HepG2 (cell line): Measurements from ENCODE around the gene FITM1. TPM values are rescaled to one million over a fixed set of nuclear protein-coding genes. Genes with fewer than 3 reads are reported as not detected.

Experiments
- KDM5A ChIP-seq: fragments of 200-600 bp; sonication (generic); IDR thresholded peaks from 2 replicates; pipeline ENCODE4 v1.7.0; 2018; ENCODE audit warnings: antibody characterized with exemption, mild to moderate bottlenecking, low read length, borderline replicate concordance
- MEF2D ChIP-seq: sonication (generic); formaldehyde crosslinking; IDR thresholded peaks from 2 replicates; pipeline ENCODE4 v1.5.1; 2020; ENCODE audit warnings: mild to moderate bottlenecking, missing genetic modification reagents
- NR2F1 ChIP-seq, 2 experiments: fragments of 450-650 bp in 1 of 2; formaldehyde crosslinking in 1 of 2; IDR thresholded peaks; 2 replicates each; pipeline versions ENCODE4 v1.5.0 to v1.6.1; 2016 to 2020; ENCODE audit warnings: mild to moderate bottlenecking in 1 of 2, missing compliant biosample characterization in 1 of 2, missing genetic modification reagents in 1 of 2, moderate library complexity in 1 of 2
- POLR2A ChIP-seq, 2 experiments: IDR thresholded peaks; 2 replicates each; pipeline ENCODE4 v1.6.1; 2011; ENCODE audit warnings: low read depth in 2 of 2, low read length in 2 of 2, mild to moderate bottlenecking in 1 of 2, moderate library complexity in 1 of 2; ENCODE audit not compliant: insufficient read depth in 1 of 2
- STAG1 ChIP-seq: sonication (generic); formaldehyde crosslinking; IDR thresholded peaks from 2 replicates; pipeline ENCODE4 v1.4.0; 2020; ENCODE audit warnings: missing genetic modification reagents
- TAF1 ChIP-seq: sonication (generic); formaldehyde crosslinking; IDR thresholded peaks from 2 replicates; pipeline ENCODE4 v1.4.0; 2020; ENCODE audit warnings: missing genetic modification reagents
- TAF15 ChIP-seq: fragments of 200-400 bp; formaldehyde crosslinking; IDR thresholded peaks from one replicate; pipeline ENCODE4 v1.6.1; 2018; ENCODE audit warnings: mild to moderate bottlenecking, low read depth, low read length; ENCODE audit not compliant: poor library complexity, severe bottlenecking
- YY1 ChIP-seq: IDR thresholded peaks from 2 replicates; pipeline ENCODE4 v1.6.1; 2011; ENCODE audit warnings: low read length, low read depth, moderate library complexity, mild to moderate bottlenecking; ENCODE audit not compliant: insufficient read depth, insufficient replicate concordance
- ZBTB1 ChIP-seq: sonication (generic); formaldehyde crosslinking; IDR thresholded peaks from 2 replicates; pipeline ENCODE4 v1.4.0; 2020; ENCODE audit warnings: missing genetic modification reagents, borderline replicate concordance
- ZNF138 ChIP-seq: sonication (generic); formaldehyde crosslinking; IDR thresholded peaks from 2 replicates; pipeline ENCODE4 v1.5.0; 2020; ENCODE audit warnings: mild to moderate bottlenecking, low read depth, missing genetic modification reagents
- ZNF225 ChIP-seq: sonication (generic); formaldehyde crosslinking; IDR thresholded peaks from 2 replicates; pipeline ENCODE4 v1.4.0; 2020; ENCODE audit warnings: mild to moderate bottlenecking, missing genetic modification reagents
- ZNF550 ChIP-seq: sonication (generic); formaldehyde crosslinking; IDR thresholded peaks from 2 replicates; pipeline ENCODE4 v1.4.0; 2020; ENCODE audit warnings: mild to moderate bottlenecking, missing genetic modification reagents, borderline replicate concordance
- ZNF615 ChIP-seq: sonication (generic); formaldehyde crosslinking; IDR thresholded peaks from 2 replicates; pipeline ENCODE4 v1.5.0; 2020; ENCODE audit warnings: mild to moderate bottlenecking, missing genetic modification reagents, borderline replicate concordance
- polyA plus RNA-seq, 8 experiments: library from polyadenylated mRNA; depleted of rRNA in 3 of 8; stranded (reverse) in 7 of 8; unstranded in 1 of 8; fragments of >200 nt; fragmentation: Illumina TruSeq in 4 of 8; extraction: Trizol in 4 of 8; gene quantifications; 2 replicates each; pipeline versions ENCODE4 v1.2.1 to v1.2.3, GENCODE V29; 2011 to 2016; ENCODE audit warnings: low read depth in 4 of 8, missing spikeins in 1 of 8, mixed read lengths in 1 of 8; ENCODE audit not compliant: insufficient read depth in 1 of 8
- total RNA-seq, 5 experiments: library from RNA; depleted of rRNA; stranded (reverse); fragments of >200 nt; fragmentation: Illumina TruSeq; extraction: Trizol; gene quantifications; 2 replicates each; pipeline ENCODE4 v1.2.3, GENCODE V29; 2016; ENCODE audit warnings: low read depth in 1 of 5
- TF ChIP-seq, protein P1 (sequence below): sonication (generic); formaldehyde crosslinking; conservative IDR thresholded peaks from 2 replicates; pipeline ENCODE4 v1.5.0; 2020; ENCODE audit warnings: missing genetic modification reagents
- TF ChIP-seq, protein P2 (sequence below): sonication (generic); formaldehyde crosslinking; IDR thresholded peaks from 2 replicates; pipeline ENCODE4 v1.4.0; 2020; ENCODE audit warnings: missing genetic modification reagents, borderline replicate concordance
- TF ChIP-seq, protein P3 (sequence below): sonication (generic); formaldehyde crosslinking; IDR thresholded peaks from 2 replicates; pipeline ENCODE4 v1.4.0; 2020; ENCODE audit warnings: missing genetic modification reagents
- TF ChIP-seq, protein P4 (sequence below): IDR thresholded peaks from 2 replicates; pipeline ENCODE4 v1.6.1; 2012; ENCODE audit warnings: low read length, improper control_type of control experiment

FITM1 gene
- total and polyA plus RNA-seq, 2 of the 13 experiments (the other 11 are each of a cell fraction or from before 2014, with no cell fraction given) = 2.7 to 5.8 TPM

DNA sequence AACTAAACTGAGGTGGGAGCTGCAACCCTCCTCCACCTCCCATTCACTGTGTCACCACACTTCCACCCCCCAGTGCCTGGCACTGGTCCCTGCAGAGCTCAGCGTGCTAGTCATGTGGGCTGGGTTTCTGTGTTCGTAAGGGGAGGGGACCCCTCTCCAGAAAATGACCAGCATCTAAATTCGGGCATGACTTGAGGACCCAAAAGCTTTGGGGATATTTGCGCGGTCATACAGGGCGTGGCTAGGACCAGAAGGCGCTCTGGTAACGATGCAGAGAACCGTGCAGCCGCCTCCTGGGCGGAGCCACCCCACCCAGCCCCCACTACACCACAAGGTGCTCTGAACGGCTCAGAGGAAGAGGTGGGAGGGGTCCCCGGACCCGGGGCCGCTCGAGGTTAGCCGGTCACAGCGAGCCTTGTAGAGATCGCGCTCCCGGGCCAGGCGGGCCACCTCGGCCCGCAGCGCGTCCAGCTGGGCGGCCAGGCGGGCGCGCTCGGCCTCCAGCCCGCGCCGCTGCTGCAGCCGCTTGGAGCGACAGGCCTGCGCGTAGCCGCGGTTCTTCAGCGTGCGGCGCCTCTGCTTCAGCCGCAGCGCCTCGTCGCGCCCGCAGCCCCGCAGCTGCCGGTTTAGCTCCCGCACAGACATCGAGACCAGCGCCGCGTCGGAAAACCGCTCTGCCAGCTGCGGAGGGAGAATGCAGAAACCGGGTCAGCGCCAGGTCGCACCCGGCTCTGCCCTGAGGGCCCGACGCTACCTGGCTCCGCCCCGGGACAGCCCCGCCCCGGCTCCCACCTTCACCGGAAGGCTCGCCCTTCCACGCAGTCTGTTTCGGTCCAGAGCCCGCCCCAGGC, 49.3 kb upstream of the FITM1 start (continued):
- TF ChIP-seq, protein P1, sequence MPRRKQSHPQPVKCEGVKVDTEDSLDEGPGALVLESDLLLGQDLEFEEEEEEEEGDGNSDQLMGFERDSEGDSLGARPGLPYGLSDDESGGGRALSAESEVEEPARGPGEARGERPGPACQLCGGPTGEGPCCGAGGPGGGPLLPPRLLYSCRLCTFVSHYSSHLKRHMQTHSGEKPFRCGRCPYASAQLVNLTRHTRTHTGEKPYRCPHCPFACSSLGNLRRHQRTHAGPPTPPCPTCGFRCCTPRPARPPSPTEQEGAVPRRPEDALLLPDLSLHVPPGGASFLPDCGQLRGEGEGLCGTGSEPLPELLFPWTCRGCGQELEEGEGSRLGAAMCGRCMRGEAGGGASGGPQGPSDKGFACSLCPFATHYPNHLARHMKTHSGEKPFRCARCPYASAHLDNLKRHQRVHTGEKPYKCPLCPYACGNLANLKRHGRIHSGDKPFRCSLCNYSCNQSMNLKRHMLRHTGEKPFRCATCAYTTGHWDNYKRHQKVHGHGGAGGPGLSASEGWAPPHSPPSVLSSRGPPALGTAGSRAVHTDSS (CRISPR knock-in tag) = no peak
- TF ChIP-seq TAF1 (CRISPR knock-in tag) (peak; percentile 57; the same call in 1 of the 2 replicates), ZBTB1 (CRISPR knock-in tag) (0 out of 2 replicates have a peak, but pooled peaks have one; percentile 46), ZNF615 (no peak), YY1 (peak; percentile 2), ZNF550 (peak; percentile 99), ZNF225 (CRISPR knock-in tag) (no peak; the same call in none of the 2 replicates), STAG1 (no peak), MEF2D (CRISPR knock-in tag) (no peak), KDM5A (no peak), NR2F1 (CRISPR knock-in tag; IDR thresholded peaks at IDR 0.05) (no peak), TAF15 (no peak), POLR2A (IDR thresholded peaks at IDR 0.05; ENCODE audit: insufficient read depth in 1 of 2, low read depth in 2 of 2, low read length in 2 of 2) (peak in 1 of 2 experiments; percentile 33; a peak in 1 of 4 replicates), ZNF138 (CRISPR knock-in tag) (no peak)
- TF ChIP-seq, protein P2, sequence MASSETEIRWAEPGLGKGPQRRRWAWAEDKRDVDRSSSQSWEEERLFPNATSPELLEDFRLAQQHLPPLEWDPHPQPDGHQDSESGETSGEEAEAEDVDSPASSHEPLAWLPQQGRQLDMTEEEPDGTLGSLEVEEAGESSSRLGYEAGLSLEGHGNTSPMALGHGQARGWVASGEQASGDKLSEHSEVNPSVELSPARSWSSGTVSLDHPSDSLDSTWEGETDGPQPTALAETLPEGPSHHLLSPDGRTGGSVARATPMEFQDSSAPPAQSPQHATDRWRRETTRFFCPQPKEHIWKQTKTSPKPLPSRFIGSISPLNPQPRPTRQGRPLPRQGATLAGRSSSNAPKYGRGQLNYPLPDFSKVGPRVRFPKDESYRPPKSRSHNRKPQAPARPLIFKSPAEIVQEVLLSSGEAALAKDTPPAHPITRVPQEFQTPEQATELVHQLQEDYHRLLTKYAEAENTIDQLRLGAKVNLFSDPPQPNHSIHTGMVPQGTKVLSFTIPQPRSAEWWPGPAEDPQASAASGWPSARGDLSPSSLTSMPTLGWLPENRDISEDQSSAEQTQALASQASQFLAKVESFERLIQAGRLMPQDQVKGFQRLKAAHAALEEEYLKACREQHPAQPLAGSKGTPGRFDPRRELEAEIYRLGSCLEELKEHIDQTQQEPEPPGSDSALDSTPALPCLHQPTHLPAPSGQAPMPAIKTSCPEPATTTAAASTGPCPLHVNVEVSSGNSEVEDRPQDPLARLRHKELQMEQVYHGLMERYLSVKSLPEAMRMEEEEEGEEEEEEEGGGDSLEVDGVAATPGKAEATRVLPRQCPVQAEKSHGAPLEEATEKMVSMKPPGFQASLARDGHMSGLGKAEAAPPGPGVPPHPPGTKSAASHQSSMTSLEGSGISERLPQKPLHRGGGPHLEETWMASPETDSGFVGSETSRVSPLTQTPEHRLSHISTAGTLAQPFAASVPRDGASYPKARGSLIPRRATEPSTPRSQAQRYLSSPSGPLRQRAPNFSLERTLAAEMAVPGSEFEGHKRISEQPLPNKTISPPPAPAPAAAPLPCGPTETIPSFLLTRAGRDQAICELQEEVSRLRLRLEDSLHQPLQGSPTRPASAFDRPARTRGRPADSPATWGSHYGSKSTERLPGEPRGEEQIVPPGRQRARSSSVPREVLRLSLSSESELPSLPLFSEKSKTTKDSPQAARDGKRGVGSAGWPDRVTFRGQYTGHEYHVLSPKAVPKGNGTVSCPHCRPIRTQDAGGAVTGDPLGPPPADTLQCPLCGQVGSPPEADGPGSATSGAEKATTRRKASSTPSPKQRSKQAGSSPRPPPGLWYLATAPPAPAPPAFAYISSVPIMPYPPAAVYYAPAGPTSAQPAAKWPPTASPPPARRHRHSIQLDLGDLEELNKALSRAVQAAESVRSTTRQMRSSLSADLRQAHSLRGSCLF (CRISPR knock-in tag) = no peak
- TF ChIP-seq, protein P3, sequence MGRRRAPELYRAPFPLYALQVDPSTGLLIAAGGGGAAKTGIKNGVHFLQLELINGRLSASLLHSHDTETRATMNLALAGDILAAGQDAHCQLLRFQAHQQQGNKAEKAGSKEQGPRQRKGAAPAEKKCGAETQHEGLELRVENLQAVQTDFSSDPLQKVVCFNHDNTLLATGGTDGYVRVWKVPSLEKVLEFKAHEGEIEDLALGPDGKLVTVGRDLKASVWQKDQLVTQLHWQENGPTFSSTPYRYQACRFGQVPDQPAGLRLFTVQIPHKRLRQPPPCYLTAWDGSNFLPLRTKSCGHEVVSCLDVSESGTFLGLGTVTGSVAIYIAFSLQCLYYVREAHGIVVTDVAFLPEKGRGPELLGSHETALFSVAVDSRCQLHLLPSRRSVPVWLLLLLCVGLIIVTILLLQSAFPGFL (CRISPR knock-in tag) = no peak
- TF ChIP-seq, protein P4, sequence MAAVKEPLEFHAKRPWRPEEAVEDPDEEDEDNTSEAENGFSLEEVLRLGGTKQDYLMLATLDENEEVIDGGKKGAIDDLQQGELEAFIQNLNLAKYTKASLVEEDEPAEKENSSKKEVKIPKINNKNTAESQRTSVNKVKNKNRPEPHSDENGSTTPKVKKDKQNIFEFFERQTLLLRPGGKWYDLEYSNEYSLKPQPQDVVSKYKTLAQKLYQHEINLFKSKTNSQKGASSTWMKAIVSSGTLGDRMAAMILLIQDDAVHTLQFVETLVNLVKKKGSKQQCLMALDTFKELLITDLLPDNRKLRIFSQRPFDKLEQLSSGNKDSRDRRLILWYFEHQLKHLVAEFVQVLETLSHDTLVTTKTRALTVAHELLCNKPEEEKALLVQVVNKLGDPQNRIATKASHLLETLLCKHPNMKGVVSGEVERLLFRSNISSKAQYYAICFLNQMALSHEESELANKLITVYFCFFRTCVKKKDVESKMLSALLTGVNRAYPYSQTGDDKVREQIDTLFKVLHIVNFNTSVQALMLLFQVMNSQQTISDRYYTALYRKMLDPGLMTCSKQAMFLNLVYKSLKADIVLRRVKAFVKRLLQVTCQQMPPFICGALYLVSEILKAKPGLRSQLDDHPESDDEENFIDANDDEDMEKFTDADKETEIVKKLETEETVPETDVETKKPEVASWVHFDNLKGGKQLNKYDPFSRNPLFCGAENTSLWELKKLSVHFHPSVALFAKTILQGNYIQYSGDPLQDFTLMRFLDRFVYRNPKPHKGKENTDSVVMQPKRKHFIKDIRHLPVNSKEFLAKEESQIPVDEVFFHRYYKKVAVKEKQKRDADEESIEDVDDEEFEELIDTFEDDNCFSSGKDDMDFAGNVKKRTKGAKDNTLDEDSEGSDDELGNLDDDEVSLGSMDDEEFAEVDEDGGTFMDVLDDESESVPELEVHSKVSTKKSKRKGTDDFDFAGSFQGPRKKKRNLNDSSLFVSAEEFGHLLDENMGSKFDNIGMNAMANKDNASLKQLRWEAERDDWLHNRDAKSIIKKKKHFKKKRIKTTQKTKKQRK = no peak
